CD4-positive, alpha-beta T cell (primary cell): ENCODE measurements around the gene ELAVL1. TPM values are rescaled to one million over a fixed set of nuclear protein-coding genes. Genes with fewer than 3 reads are reported as not detected.

Experiments
- ATAC-seq: fragments of 200-7000 bp; cut with Tn5 transposase; one replicate; pipeline ENCODE4 v1.10.0; 2022; ENCODE audit warnings: mild to moderate bottlenecking; ENCODE audit not compliant: poor library complexity
- CTCF ChIA-PET: fragments of 350-600 bp; sonication (Branson Sonifier 250); formaldehyde crosslinking; loops from one replicate; lab custom pipeline; 2021; ENCODE audit warnings: antibody characterized with exemption, inconsistent platforms; lab: Charles Lee
- POLR2A ChIA-PET: fragments of 350-600 bp; sonication (Branson Sonifier 250); formaldehyde crosslinking; loops from one replicate; lab custom pipeline; 2021; ENCODE audit warnings: antibody characterized with exemption, inconsistent platforms; lab: Charles Lee
- DNase-seq, 14 experiments: peaks; one replicate each; pipeline ENCODE4 v3.0.0-alpha.2; 2013 to 2020; ENCODE audit warnings: mixed read lengths in 2 of 14
- H3K27ac ChIP-seq, 2 donors: one replicate each; pipeline versions ENCODE4 v1.5.1 to v1.7.0; 2013; ENCODE audit warnings: low read length in 2 of 2, low read depth in 1 of 2, mild to moderate bottlenecking in 1 of 2
- H3K27me3 ChIP-seq, 2 experiments: 1 replicate in 1 of 2; 2 replicates in 1 of 2; pipeline versions ENCODE4 v1.6.1 to v1.7.0; 2013; ENCODE audit warnings: low read length in 2 of 2, control low read depth in 1 of 2, mild to moderate bottlenecking in 1 of 2, moderate library complexity in 1 of 2; ENCODE audit not compliant: insufficient read depth in 2 of 2, control insufficient read depth in 1 of 2
- H3K36me3 ChIP-seq: one replicate; pipeline ENCODE4 v1.6.1; 2013; ENCODE audit warnings: low read length, control low read depth; ENCODE audit not compliant: insufficient read depth
- H3K4me1 ChIP-seq: one replicate; pipeline ENCODE4 v1.6.1; 2013; ENCODE audit warnings: low read length, control low read depth; ENCODE audit not compliant: insufficient read depth
- H3K4me3 ChIP-seq: one replicate; pipeline ENCODE4 v1.5.1; 2013; ENCODE audit warnings: mild to moderate bottlenecking, low read length, moderate library complexity
- H3K9me3 ChIP-seq, 2 experiments: 1 replicate in 1 of 2; 2 replicates in 1 of 2; pipeline versions ENCODE4 v1.6.1 to v1.7.0; 2013; ENCODE audit warnings: low read length in 2 of 2, mild to moderate bottlenecking in 2 of 2, control low read depth in 1 of 2, moderate library complexity in 1 of 2; ENCODE audit not compliant: control insufficient read depth in 1 of 2, insufficient read depth in 1 of 2
- H3K27ac Mint-ChIP-seq: one replicate; pipeline ENCODE4 v1.8.0; 2020; ENCODE audit warnings: mixed read lengths
- H3K27me3 Mint-ChIP-seq: one replicate; pipeline ENCODE4 v1.8.0; 2021; ENCODE audit warnings: mixed read lengths
- H3K36me3 Mint-ChIP-seq: one replicate; pipeline ENCODE4 v1.8.0; 2021; ENCODE audit warnings: low read depth, mixed read lengths
- H3K4me1 Mint-ChIP-seq: one replicate; pipeline ENCODE4 v1.8.0; 2021; ENCODE audit warnings: low read depth, mixed read lengths
- H3K4me3 Mint-ChIP-seq: one replicate; pipeline ENCODE4 v1.8.0; 2020; ENCODE audit warnings: mild to moderate bottlenecking, mixed read lengths
- H3K9me3 Mint-ChIP-seq: one replicate; pipeline ENCODE4 v1.8.0; 2020; ENCODE audit warnings: mixed read lengths
- intact Hi-C, 2 experiments: fragments of 100-400 bp; cut with DNase I in 1 of 2; cut with micrococcal nuclease in 1 of 2; formaldehyde crosslinking; loops; one replicate each; pipeline versions ENCODE4 v1.15.1 to v1.9.0; 2023 to 2025; cut with DNase I, micrococcal nuclease
- total RNA-seq, 174 experiments: library from RNA in 2 of 174; stranded (reverse) in 2 of 174; gene quantifications; one replicate each; pipeline ENCODE4 v1.2.3 and lab custom pipeline; 2021 to 2026
- TF ChIP-seq, protein P1 (sequence below): fragments of 200-600 bp; IDR thresholded peaks from one replicate; pipeline ENCODE4 v1.8.0; 2022; ENCODE audit warnings: antibody characterized with exemption, mild to moderate bottlenecking

The ELAVL1 gene
- total RNA-seq, 2 experiments from 2014 or later, result 17.1 to 20.8 TPM

GRCh38 chr19:7926727-7927604 lies 78.5 kb downstream of the ELAVL1 start:
- peaks cover 31% of the 10 kb centered on the region for H3K4me1 ChIP-seq
- TF ChIP-seq, protein P1, sequence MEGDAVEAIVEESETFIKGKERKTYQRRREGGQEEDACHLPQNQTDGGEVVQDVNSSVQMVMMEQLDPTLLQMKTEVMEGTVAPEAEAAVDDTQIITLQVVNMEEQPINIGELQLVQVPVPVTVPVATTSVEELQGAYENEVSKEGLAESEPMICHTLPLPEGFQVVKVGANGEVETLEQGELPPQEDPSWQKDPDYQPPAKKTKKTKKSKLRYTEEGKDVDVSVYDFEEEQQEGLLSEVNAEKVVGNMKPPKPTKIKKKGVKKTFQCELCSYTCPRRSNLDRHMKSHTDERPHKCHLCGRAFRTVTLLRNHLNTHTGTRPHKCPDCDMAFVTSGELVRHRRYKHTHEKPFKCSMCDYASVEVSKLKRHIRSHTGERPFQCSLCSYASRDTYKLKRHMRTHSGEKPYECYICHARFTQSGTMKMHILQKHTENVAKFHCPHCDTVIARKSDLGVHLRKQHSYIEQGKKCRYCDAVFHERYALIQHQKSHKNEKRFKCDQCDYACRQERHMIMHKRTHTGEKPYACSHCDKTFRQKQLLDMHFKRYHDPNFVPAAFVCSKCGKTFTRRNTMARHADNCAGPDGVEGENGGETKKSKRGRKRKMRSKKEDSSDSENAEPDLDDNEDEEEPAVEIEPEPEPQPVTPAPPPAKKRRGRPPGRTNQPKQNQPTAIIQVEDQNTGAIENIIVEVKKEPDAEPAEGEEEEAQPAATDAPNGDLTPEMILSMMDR, result no peak
- no peaks in the 10 kb centered on the region for H3K27me3 ChIP-seq
- H3K4me3 ChIP-seq, result no peak overlapping the region
- H3K36me3 ChIP-seq, result peaks cover 33% of the 10 kb centered on the region
- Mint-ChIP-seq H3K36me3 (peaks cover 35% of the 10 kb centered on the region), H3K4me1 (peaks cover 14% of the 10 kb centered on the region), H3K27ac (peak overlapping the region; percentile 17), H3K4me3 (peak overlapping the region; percentile 79), H3K9me3 (no peaks in the 10 kb centered on the region), H3K27me3 (no peaks in the 10 kb centered on the region)
- peak in 1 of 14 experiments; percentile 53 for DNase-seq
- intact Hi-C loops, result loop anchor here in 1 of 2 experiments (2.0 to 10.0 kb wide), 4 partner anchors 18 to 1562 kb away; partner anchors contain the start of genes CLPP, NDUFA7, RPS28 and STXBP2
- no peak overlapping the region for H3K27ac ChIP-seq
- no peaks in the 10 kb centered on the region for H3K9me3 ChIP-seq
- ChIA-PET CTCF (interaction anchor here (1.6 to 4.6 kb wide), 2 partner anchors 9 to 17 kb away, joined by 4 to 36 read pairs; partner anchors contain the start of gene TIMM44), POLR2A (interaction anchor here (0.9 kb wide), 1 partner anchor 24 kb away, joined by 3 read pairs; the partner anchor contains the start of gene MAP2K7)
- ATAC-seq, result no peak

DNA sequence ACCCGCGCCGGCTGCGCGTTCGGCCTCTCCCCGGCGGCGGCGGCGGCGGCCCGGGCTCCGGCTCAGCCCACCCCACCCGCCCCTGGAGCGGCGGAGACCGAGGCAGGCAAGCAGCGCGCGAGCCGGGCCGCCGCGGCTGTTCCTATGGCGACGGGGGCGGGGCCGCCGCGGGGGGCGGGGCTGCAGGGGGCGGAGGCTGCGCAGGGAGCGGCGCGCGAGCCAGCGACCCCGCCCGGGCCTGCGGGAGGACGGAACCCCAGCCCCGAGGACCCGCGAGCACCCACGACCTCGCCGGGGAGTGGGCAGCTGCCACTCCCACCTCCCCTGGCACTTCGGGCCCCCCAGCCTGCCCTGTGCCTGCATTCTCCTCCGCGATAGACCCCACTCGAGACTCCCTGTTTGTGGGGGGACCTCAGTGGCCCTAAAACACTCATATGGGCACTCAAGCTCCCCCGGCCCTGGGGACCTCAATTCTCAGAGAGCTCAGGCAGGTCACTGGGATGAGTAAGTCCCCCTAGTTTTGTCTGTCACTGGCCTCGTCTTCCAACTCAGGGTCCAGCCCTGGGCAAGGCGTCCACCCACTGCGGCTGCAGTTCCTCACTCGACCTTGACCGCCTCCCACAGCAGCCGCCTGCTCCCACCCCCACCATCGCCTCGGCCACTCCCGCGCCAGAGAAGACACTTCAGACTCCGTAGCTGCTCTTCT lies 79.3 kb downstream of the ELAVL1 start, which contains the start of gene CTXN1:
Gene CTXN1 (minus strand): TSS at position 115 of the 706 bp plus-strand sequence. CDS start 597 bp downstream, outside the sequence.
- TF ChIP-seq, protein P1, result no peak
- H3K4me3 ChIP-seq, result peak within 1 kb of the TSS; percentile 5

More for the DNA sequence above, 79.3 kb downstream of the ELAVL1 start, which contains the start of gene CTXN1:
- intact Hi-C loops, result loop anchor here in 1 of 2 experiments (2.0 to 10.0 kb wide), 4 partner anchors 19 to 1561 kb away; partner anchors contain the start of genes CLPP, NDUFA7, RPS28 and STXBP2
- POLR2A ChIA-PET, result no interaction called here
- H3K4me3 Mint-ChIP-seq, result peak within 1 kb of the TSS; percentile 90
- H3K9me3 ChIP-seq, result no peaks in the 10 kb centered on the region
- ATAC-seq (peak; percentile 61), DNase-seq (peak; percentile 62 to 87 (median 76))
- peaks cover 39% of the 10 kb centered on the region for H3K4me1 ChIP-seq
- peaks cover 17% of the 10 kb centered on the region for H3K4me1 Mint-ChIP-seq
- H3K27me3 Mint-ChIP-seq, result no peaks in the 10 kb centered on the region
- peak within 1 kb of the TSS; percentile 17 for H3K27ac Mint-ChIP-seq
- H3K27ac ChIP-seq, result no peak within 1 kb of the TSS
- H3K9me3 Mint-ChIP-seq, result no peaks in the 10 kb centered on the region
- CTCF ChIA-PET, result interaction anchor here (1.6 kb wide), 1 partner anchor 8 kb away, joined by 4 read pairs; no protein-coding TSS in a partner anchor
- peaks cover 32% of the 10 kb centered on the region for H3K36me3 ChIP-seq
- H3K27me3 ChIP-seq, result no peaks in the 10 kb centered on the region
- H3K36me3 Mint-ChIP-seq, result peaks cover 34% of the 10 kb centered on the region
